GM06990 (cell line): ENCODE data around the gene RNF38.

Experiments
- DNase-seq: peaks from one replicate; pipeline ENCODE4 v3.0.0-alpha.2; 2011; ENCODE audit not compliant: insufficient read length; ENCODE audit errors: extremely low read depth
- H3K27me3 ChIP-seq: replicated peaks from 2 replicates; pipeline ENCODE4 v1.6.0; 2011; ENCODE audit warnings: low read length; ENCODE audit not compliant: control insufficient read depth, insufficient read depth
- H3K36me3 ChIP-seq: 2 replicates; pipeline ENCODE4 v1.5.1; 2011; ENCODE audit warnings: low read length; ENCODE audit not compliant: control insufficient read depth, insufficient read depth
- H3K4me3 ChIP-seq: replicated peaks from 2 replicates; pipeline ENCODE4 v1.5.1; 2011; ENCODE audit warnings: low read depth, mild to moderate bottlenecking, control low read depth, low read length
- TF ChIP-seq, protein P1 (sequence below): IDR thresholded peaks from 2 replicates; pipeline ENCODE4 v1.5.1; 2011; ENCODE audit warnings: low read length, control low read depth, mild to moderate bottlenecking, inconsistent platforms; ENCODE audit not compliant: insufficient read depth, poor library complexity, severe bottlenecking

The RNF38 gene

DNA sequence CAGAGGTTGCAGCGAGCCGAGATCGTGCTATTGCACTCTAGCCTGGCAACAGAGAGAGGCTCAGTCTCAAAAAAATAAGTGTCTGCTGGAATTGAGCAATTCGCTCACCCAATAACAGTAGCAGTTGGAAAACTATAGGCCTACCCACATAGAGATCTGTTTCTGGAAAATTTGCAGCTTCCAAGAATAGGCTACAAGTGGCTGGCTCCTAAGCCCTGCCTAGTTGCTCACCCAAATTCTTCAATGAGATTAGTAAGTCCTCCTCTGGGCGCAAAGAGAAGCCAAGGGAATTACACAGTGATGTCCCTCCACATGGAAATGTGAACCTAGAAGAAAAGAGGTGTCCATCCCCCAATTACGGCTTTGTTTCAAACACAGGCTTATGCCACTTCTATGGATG, 42.6 kb upstream of the RNF38 start:
- no peak for DNase-seq
- TF ChIP-seq, protein P1, sequence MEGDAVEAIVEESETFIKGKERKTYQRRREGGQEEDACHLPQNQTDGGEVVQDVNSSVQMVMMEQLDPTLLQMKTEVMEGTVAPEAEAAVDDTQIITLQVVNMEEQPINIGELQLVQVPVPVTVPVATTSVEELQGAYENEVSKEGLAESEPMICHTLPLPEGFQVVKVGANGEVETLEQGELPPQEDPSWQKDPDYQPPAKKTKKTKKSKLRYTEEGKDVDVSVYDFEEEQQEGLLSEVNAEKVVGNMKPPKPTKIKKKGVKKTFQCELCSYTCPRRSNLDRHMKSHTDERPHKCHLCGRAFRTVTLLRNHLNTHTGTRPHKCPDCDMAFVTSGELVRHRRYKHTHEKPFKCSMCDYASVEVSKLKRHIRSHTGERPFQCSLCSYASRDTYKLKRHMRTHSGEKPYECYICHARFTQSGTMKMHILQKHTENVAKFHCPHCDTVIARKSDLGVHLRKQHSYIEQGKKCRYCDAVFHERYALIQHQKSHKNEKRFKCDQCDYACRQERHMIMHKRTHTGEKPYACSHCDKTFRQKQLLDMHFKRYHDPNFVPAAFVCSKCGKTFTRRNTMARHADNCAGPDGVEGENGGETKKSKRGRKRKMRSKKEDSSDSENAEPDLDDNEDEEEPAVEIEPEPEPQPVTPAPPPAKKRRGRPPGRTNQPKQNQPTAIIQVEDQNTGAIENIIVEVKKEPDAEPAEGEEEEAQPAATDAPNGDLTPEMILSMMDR, result no peak
- H3K27me3 ChIP-seq, result no peaks in the 10 kb centered on the region
- no peaks in the 10 kb centered on the region; the same call in none of the 2 replicates for H3K36me3 ChIP-seq
- no peak overlapping the region for H3K4me3 ChIP-seq

DNA sequence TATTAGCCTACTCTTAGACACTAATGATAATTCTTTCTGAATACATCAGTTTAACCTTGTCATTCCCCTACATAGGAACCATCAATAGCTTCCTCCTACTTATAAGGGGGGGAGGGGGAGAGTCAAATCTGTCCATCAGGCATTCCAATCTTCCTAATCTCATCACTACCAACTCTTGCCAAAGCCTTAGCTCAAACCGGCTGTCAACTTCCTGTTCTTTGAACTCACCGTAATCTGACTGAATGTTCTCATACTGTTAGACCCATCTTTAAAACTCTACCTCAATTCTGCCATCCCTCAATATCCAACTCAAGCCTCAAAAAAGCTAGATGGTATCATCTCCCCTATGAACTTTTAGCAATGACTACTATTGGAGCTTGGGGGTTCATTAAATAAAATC, 41.9 kb upstream of the RNF38 start:
- no peaks in the 10 kb centered on the region; the same call in none of the 2 replicates for H3K36me3 ChIP-seq
- DNase-seq, result no peak
- H3K27me3 ChIP-seq, result no peaks in the 10 kb centered on the region
- TF ChIP-seq, protein P1, result no peak
- no peak overlapping the region for H3K4me3 ChIP-seq

DNA sequence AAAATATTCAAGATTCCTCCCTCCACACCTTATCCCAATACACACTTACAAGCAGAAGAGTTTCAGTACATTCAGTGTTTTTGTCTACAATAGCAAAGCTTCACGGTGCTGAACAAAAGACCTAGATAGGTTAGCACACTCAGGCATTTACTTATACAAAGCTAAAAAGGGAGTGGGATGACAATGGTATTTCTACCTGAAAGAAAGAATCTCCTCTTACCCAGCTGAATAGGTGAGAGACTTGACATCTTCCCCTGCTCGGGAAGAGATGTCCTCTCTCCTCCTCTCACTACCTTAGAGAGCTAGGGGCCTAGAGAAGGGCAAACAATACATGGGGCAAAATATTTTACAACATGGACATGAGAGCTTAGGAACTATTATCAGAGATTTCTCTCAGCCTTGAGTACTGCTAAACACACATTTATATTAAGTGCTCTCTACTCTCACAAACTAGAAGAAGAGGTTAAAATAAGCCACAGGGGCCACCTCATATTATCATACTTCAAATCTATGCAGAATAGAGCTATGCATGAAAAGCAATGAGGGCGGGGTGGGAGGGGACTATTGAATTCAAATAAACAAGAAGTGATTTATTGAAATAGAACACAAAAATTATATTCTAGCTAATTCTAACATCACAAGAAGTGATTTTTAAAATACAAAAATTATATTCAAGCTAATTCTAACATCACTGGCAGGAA, 38.6 kb upstream of the RNF38 start:
- H3K36me3 ChIP-seq, result no peaks in the 10 kb centered on the region; the same call in none of the 2 replicates
- TF ChIP-seq, protein P1, result no peak
- no peak overlapping the region for H3K4me3 ChIP-seq
- no peak for DNase-seq
- no peaks in the 10 kb centered on the region for H3K27me3 ChIP-seq

DNA sequence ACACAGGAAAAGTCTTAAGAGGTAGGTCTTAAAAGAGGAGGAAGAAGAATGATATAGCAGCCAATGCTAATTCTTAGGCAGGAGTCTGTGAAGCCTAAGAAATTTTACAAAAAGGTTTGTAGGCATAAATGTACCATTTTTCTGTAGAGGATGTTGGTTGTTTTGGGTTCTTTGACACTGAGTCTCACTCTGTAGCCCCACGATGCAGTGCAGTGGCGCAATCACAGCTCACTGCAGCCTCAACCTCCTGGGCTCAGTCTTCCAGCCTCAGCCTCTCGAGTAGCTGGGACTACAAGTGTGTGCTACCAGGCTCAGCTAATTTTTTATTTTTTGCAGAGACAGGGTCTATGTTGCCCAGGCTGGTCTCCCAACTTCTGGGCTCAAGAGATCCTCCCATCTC, 37.7 kb upstream of the RNF38 start:
- Histone ChIP-seq H3K4me3 (no peak overlapping the region), H3K36me3 (no peaks in the 10 kb centered on the region; the same call in none of the 2 replicates), H3K27me3 (no peaks in the 10 kb centered on the region)
- TF ChIP-seq, protein P1, result no peak
- DNase-seq, result no peak

DNA sequence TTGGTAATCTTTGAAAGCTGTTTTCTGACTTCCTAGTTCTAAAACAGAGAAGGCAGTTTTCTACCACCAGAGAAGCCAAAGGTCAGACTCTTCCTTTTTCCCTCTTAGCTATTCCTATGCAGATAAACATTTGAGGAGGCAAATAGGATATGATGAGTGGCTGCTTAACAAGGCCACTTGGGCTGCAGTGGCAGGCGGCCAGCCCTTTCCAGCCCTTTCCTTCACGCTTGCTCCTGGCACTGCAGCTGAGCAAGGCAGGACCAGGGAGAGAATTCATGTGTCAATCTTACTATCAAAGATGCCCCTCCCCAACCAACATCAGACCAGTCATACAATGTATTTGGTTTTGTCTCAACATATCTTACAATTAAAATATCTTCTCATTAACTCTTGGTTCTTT, 36.8 kb upstream of the RNF38 start:
- H3K27me3 ChIP-seq, result no peaks in the 10 kb centered on the region
- DNase-seq, result no peak
- H3K4me3 ChIP-seq, result no peak overlapping the region
- TF ChIP-seq, protein P1, result no peak
- no peaks in the 10 kb centered on the region; the same call in none of the 2 replicates for H3K36me3 ChIP-seq
